GM12865 (cell line): ENCODE results near the gene ETV6.
"Not testable (repeated sequence)": the region's sequence is repeated elsewhere in the genome, so short reads cannot be mapped to it uniquely, and the experiment has no call there.

Experiments used
- DNase-seq: peaks from one replicate; pipeline ENCODE4 v3.0.0; 2010; ENCODE audit warnings: low read depth
- H3K4me3 ChIP-seq: 2 replicates; pipeline ENCODE4 v1.5.1; 2011; ENCODE audit warnings: mild to moderate bottlenecking, low read depth, low read length, control low read depth
- CTCF ChIP-seq: IDR thresholded peaks from 2 replicates; pipeline ENCODE4 v1.5.1; 2011; ENCODE audit warnings: low read length, control low read depth, low read depth, inconsistent platforms; ENCODE audit not compliant: insufficient read depth; ENCODE audit errors: missing control alignments

Gene ETV6

GRCh38 chr12:11674894-11675390, 25.5 kb downstream of the ETV6 start:
- DNase-seq, result no peak
- no peak for TF ChIP-seq CTCF
- H3K4me3 ChIP-seq, result no peak overlapping the region

- no peak overlapping the region for H3K4me3 ChIP-seq
- DNase-seq, result no peak
- TF ChIP-seq CTCF, result no peak
These were observed 26.6 kb downstream of the ETV6 start for GRCh38 chr12:11676052-11676451.

GRCh38 chr12:11677093-11677492, 27.6 kb downstream of the ETV6 start:
- no peak for TF ChIP-seq CTCF
- H3K4me3 ChIP-seq, result no peak overlapping the region

GRCh38 chr12:11677752-11678151, 28.3 kb downstream of the ETV6 start:
- DNase-seq, result no peak
- H3K4me3 ChIP-seq, result no peak overlapping the region
- no peak for TF ChIP-seq CTCF

More at GRCh38 chr12:11677093-11677492, 27.6 kb downstream of the ETV6 start:
- DNase-seq, result no peak

- no peak for DNase-seq
- TF ChIP-seq CTCF, result no peak
- H3K4me3 ChIP-seq, result no peak overlapping the region
These were observed 29.3 kb downstream of the ETV6 start for GRCh38 chr12:11678781-11679180.

- DNase-seq, result no peak
- no peak for TF ChIP-seq CTCF
- no peak overlapping the region for H3K4me3 ChIP-seq
These were observed 31.7 kb downstream of the ETV6 start for GRCh38 chr12:11681207-11681606.

GRCh38 chr12:11681695-11682094, 32.2 kb downstream of the ETV6 start:
- not testable (repeated sequence) for H3K4me3 ChIP-seq, DNase-seq
